IMR-90 (cell line): Measurements from ENCODE around the gene ADM2.
"Not testable (repeated sequence)": the region's sequence is repeated elsewhere in the genome, so short reads cannot be mapped to it uniquely, and the experiment has no call there.

Source experiments
- CTCF ChIP-seq: conservative IDR thresholded peaks from 2 replicates; pipeline ENCODE4 v1.5.1; 2012; ENCODE audit warnings: mild to moderate bottlenecking, low read depth, low read length, improper control_type of control experiment
- FOS ChIP-seq: fragments of 150-350 bp; IDR thresholded peaks from 2 replicates; pipeline ENCODE4 v1.6.1; 2016; ENCODE audit warnings: low read depth, low read length
- MXI1 ChIP-seq: IDR thresholded peaks from 2 replicates; pipeline ENCODE4 v1.6.1; 2012; ENCODE audit warnings: low read depth, mild to moderate bottlenecking, low read length, moderate library complexity, borderline replicate concordance
- POLR2A ChIP-seq: IDR thresholded peaks from 2 replicates; pipeline ENCODE4 v1.6.1; 2012; ENCODE audit warnings: mild to moderate bottlenecking, low read depth, low read length
- RCOR1 ChIP-seq: IDR thresholded peaks from 2 replicates; pipeline ENCODE4 v1.6.1; 2012; ENCODE audit warnings: mild to moderate bottlenecking, low read length, improper control_type of control experiment; ENCODE audit not compliant: insufficient replicate concordance
- RFX5 ChIP-seq: IDR thresholded peaks from 2 replicates; pipeline ENCODE4 v1.8.0; 2012; ENCODE audit warnings: low read depth, mild to moderate bottlenecking, low read length, moderate library complexity
- SMC3 ChIP-seq: fragments of 150-350 bp; IDR thresholded peaks from 2 replicates; pipeline ENCODE4 v1.6.1; 2016; ENCODE audit warnings: low read depth, mild to moderate bottlenecking, antibody characterized with exemption, low read length, moderate library complexity
- TF ChIP-seq, protein P1 (sequence below): fragments of 150-350 bp; IDR thresholded peaks from 2 replicates; pipeline ENCODE4 v1.6.1; 2017; ENCODE audit warnings: mild to moderate bottlenecking, antibody characterized with exemption, low read length, low read depth

DNA sequence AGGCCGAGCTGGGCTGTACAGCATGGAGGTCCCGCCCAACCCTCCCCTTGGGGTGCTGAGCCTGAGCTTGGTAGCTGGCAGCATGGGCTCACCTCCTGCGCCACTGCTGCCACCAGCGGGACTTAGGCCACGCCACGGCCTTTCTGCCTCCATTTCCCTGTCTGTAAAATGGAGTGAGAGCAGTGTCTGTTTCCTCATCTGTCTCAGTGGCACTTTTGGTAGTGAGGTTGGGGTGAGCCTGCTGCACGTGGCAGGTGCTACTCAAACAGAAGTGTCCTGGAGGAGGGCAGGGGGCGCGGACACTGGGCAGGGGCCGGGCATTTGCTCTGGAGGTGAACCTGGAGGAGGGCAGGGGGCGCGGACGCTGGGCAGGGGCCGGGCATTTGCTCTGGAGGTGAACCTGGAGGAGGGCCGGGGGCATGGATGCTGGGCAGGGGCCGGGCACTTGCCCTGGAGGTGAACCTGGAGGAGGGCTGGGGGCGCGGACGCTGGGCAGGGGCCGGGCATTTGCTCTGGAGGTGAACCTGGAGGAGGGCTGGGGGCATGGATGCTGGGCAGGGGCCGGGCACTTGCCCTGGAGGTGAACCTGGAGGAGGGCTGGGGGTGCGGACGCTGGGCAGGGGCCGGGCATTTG lies 48.3 kb upstream of the ADM2 start:
- TF ChIP-seq FOS, POLR2A, CTCF, RCOR1, RFX5, MXI1, SMC3: not testable (repeated sequence)
- TF ChIP-seq, protein P1, sequence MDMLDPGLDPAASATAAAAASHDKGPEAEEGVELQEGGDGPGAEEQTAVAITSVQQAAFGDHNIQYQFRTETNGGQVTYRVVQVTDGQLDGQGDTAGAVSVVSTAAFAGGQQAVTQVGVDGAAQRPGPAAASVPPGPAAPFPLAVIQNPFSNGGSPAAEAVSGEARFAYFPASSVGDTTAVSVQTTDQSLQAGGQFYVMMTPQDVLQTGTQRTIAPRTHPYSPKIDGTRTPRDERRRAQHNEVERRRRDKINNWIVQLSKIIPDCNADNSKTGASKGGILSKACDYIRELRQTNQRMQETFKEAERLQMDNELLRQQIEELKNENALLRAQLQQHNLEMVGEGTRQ = not testable (repeated sequence)
